ENCODE measurements around the gene CD58.
"Not testable (repeated sequence)": the region's sequence is repeated elsewhere in the genome, so short reads cannot be mapped to it uniquely, and the experiment has no call there.

CD58 gene

GRCh38 chr1:116591951-116592605 lies 21.3 kb upstream of the CD58 start:
- DNase-seq = not testable (repeated sequence)

- DNase-seq = not testable (repeated sequence)
Measured at GRCh38 chr1:116591006-116591950, 20.5 kb upstream of the CD58 start.

- not testable (repeated sequence) for DNase-seq
Measured at GRCh38 chr1:116590359-116591005, 19.7 kb upstream of the CD58 start.

GRCh38 chr1:116589101-116589735 lies 18.4 kb upstream of the CD58 start:
- not testable (repeated sequence) for DNase-seq

- no peak for DNase-seq
Measured at GRCh38 chr1:116587501-116588227, 16.8 kb upstream of the CD58 start.

GRCh38 chr1:116586741-116587143 lies 15.9 kb upstream of the CD58 start:
- no peak for DNase-seq

GRCh38 chr1:116585886-116586285 lies 15.1 kb upstream of the CD58 start:
- no peak for DNase-seq

GRCh38 chr1:116581323-116581885 lies 10.6 kb upstream of the CD58 start:
- no peak for DNase-seq

GRCh38 chr1:116580446-116581322 lies 9.9 kb upstream of the CD58 start:
- no peak for DNase-seq

GRCh38 chr1:116579259-116579875 lies 8.5 kb upstream of the CD58 start:
- DNase-seq = no peak

- no peak for DNase-seq
Measured at GRCh38 chr1:116578581-116578980, 7.8 kb upstream of the CD58 start.

GRCh38 chr1:116577759-116578314 lies 7.0 kb upstream of the CD58 start:
- no peak for DNase-seq

- peak; percentile 19 to 21 for DNase-seq
Measured at GRCh38 chr1:116574581-116575291, 3.9 kb upstream of the CD58 start.

GRCh38 chr1:116573431-116574095 lies 2.7 kb upstream of the CD58 start:
- DNase-seq = no peak

- no peak for DNase-seq
Measured at GRCh38 chr1:116572771-116573430, 2.1 kb upstream of the CD58 start.

GRCh38 chr1:116572099-116572498 lies 1.3 kb upstream of the CD58 start:
- DNase-seq = no peak

GRCh38 chr1:116571215-116571919 lies 541 bp upstream of the CD58 start:
- no peak for DNase-seq

Measured in NCI-H187 (cell line).